NK-92 (cell line): ENCODE data around the gene TFF3.

Experiments
- DNase-seq: peaks from one replicate; lab custom pipeline; 2025; ENCODE audit not compliant: unreplicated experiment; lab: John Stamatoyannopoulos, UW

TFF3 gene

DNA sequence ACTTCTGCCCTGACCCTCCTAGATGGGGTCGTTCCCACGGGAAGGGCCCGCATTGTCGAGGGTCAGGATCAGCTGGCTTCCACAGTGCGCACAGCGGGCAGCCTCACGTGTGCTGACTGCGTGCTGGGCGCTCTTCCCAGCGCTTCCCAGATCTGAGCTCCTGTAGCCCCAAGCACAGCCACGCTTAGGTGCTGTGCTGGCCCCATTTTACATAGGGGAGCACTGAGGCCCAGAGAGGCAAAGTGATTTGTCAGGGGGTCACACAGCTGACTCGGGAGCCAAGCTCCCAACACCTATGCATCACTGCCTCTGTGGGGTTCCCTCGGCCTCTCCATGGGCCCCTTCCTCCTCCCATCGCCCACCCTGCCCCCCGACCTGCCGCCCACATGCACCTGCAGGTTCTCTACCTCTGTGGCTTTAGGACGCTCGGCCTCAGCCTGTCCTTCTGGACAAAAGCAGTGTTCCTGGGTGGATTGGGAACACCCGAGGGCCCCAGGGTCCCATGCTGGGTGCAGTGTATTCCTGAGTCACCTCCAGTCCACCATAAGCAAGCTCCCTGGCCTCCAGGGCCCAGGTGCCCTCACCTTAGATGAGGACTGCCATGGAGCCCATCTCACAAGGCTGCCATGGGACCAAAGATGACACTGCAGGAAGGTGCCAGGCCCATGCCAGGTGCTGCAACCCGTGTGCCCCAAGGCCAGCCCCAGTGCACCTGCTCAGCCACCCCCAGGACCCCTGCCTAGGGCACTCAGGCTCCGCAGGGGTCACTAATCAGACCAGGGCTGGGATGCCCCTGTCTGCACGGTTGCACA, 23.3 kb downstream of the TFF3 start:
- no peak for DNase-seq

DNA sequence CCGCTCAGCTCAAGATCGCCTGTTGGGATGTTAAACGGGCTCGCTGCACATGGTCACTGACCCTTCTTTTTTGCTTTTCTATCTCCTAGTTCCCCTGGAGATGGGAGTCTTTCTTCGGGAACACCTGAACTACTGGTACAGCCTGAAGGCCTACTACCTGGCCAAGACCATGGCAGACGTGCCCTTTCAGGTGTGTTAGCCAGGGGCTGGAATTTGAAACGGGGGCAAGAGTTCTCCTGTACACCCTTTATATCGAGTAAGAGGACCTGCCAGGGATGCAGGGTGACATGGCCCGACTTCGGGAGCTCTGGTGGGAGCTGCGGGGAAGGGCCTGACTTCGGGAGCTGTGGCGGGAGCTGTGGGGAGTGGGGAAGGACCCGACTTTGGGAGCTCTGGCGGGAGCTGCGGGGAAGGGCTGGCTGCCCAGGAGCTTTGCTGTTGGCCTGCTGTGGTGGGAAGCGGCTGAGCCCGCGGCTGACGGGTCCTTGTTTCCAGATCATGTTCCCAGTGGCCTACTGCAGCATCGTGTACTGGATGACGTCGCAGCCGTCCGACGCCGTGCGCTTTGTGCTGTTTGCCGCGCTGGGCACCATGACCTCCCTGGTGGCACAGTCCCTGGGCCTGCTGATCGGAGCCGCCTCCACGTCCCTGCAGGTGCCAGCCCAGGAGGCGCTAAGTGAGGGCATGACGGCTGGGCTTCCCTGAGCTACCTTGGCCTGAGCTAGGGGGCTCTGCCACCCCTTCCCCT, 24.0 kb downstream of the TFF3 start:
- no peak for DNase-seq

DNA sequence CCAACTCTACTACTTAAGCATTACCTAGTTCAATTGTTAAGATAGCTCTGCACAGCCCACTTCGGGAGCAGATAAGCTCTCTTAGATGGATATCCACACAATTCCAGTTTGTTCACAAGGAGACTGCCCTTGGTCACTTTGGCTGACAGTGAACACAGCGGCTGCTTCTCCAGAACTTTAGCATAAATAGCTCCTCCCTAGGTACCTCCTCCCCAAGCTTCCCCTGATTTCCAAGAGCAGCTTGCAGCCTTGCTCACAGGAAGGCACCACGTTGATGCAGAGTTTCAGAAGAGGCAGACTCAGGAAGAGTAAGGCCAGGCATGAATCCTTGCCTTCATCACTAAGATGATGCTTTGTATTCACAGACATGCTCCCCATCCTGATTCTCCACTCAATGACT, 24.7 kb downstream of the TFF3 start:
- no peak for DNase-seq

DNA sequence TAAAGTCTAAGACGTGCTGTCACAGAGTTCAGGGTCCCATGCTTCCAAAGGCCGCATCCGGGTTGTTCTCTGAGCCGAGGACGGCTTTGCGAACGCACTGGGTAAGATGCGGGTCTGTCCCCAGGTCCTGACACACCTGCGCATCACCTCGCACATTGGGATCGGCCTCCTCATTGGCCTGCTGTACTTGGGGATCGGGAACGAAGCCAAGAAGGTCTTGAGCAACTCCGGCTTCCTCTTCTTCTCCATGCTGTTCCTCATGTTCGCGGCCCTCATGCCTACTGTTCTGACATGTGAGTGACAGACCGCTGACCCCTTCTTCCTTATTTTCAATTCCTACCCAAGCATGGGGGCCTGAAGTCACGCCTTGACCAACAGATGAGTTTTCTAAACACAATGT, 25.3 kb downstream of the TFF3 start:
- DNase-seq = no peak

DNA sequence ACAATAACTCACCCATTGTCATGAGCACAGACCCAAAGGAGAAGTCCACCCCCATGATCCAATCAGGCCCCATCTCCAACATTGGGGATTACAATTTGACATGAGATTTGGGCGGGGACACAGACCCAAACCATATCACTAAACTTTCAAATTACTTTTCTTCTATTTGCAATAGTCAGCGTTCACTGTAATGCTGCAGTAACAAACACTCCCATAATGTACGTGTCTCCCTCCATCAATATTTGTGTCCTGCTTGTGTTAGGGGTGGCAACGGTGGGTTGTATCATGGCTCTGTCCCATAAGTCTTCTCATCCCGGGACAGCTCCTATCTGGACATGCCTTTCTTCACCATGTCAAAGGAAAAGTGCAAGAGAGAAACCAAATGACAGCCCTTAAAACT, 26.2 kb downstream of the TFF3 start:
- no peak for DNase-seq

DNA sequence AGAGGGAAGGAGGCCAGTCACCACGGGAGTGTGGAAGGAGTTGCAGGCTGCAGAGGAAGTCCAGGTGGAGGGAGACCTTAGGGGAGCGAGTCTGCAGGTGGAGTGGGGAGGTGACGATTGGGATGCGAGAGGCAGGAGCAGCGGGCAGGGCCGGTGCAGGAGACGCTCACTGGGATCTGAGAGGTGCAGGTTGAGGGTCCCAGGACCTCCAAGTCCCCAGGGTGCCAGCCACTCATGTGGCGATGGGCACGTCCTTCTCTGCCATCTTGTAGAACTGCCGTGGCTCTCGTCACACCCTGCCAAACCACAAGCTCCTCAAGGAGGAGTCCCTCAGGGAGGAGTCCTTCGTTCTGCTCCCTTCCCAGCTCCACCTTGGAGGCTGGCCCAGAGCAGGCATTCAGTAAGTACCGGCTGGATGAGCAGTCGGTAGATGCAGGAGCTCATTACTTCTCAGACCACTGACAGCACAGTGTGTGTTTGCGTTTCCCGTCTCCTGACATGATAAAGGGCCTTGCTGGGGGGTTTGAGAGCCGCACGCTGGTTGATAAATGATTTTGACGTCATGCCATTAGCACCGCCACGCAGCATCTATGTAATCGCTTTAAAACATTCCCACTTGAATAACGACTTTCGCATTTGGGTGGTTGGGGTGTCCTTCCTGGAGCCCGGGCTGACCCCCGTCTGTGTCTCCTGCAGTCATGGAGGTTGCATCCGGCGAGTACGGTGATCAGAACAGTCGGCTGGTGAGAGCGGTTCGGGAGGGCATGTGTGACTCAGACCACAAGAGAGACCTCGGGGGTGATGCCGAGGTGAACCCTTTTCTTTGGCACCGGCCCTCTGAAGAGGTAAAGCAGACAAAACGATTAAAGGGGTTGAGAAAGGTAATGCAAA, 27.8 kb downstream of the TFF3 start:
- no peak for DNase-seq

DNA sequence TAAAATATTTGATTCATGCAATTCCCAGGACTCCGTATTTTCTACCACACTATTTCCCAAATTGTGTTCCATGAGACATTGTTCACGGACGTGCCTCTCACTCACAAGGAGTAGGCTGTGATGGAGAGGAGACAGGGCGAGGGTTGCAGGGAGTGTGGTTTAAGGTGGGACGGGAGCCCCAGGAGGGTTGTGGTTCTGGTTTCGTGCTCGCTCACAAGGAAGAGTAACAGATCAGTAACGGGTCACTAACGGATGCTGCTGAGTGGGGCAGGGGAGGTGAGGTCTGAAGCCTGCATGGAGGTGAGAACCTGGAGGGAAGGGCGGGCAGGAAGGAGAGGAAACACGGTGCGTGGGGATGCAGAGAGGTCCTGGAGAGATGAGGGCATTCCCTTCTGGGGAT, 28.8 kb downstream of the TFF3 start:
- DNase-seq = no peak

DNA sequence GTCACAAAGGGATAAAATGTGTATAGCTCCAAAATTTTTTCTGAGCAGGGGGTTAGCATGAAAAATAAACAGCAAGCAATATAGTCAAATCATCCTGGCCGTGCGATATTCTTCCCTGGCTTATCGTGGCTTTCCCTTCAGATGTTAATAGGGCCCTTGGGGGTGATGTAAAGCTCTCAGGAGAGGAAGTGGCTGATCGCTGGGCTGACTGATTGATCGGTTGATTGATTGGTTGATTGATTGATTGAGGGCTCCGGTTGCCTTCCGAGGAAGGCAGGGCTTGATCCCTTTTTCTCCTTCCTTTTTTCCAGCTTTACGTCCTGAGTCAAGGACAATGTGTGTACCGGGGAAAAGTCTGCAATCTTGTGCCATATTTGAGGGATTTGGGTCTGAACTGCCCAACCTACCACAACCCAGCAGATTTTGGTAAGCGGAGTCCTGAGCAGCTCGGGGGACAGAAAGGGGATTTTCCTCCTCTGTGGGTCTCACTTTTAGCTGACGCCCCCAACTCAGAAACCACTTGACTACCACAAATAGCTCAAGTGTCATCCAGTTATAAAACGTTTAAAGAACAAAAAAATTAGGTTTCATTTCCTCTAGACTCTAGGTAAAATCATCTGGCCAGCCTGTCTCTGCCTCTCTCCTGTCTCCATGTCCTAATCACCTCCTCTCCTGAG, 29.5 kb downstream of the TFF3 start:
- no peak for DNase-seq

DNA sequence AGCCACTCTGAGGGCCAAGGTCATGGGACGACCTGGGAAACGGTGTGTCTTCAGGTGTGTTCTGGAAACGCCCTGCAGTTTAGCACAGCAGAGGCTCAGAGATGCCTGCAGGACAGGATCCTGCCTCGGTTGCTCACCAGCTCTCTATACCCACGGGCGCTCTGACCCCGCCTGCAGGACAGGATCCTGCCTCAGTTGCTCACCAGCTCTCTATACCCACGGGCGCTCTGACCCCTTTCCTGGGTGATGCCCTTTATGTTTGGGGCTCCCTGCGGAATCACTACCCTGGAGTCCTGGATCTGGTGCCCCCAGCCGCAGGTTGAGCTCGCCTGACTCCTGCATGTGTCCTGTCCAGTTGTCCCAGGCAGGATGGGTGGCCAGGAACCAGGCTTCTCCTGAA, 32.5 kb downstream of the TFF3 start:
- DNase-seq = no peak

DNA sequence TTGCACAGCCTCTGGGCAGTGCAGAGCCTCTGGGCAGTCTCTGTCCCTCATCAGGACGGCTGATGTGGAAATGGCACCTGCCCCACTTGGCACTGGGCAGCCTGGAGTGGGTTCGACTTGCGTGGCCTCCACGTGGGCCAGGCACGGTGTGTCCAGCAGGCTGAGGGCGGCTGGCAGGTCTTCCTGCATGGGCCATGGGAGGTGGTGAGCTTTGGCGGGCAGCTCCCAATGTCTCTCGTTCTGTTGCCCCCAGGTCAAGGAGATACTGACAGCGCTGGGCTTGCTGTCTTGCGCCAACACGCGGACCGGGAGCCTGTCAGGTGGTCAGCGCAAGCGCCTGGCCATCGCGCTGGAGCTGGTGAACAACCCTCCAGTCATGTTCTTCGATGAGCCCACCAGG, 33.2 kb downstream of the TFF3 start:
- DNase-seq = no peak

DNA sequence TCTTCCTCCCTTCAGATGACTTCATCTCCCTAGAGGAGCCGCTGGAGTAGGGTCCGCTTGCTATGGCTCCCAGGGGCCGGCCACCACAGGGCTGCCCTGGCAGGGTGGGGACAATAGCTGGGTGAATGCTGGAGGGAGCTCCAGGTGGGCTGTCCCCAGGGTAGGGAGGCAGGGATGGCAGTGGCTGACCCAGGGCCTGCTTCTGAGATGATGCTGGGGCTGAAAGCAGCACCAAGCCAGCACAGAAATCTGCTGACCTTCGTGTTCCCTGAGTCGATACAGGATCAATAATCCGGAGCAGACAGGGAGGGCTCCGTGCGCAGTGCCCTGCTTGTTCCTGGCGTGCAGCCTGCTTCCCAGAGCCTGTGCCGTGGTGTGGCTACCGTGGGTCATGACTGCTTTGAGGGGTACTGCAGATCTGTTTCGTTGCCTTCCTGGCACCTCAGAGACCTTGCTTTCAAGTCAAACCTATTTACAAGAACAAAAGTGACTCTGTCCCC, 34.0 kb downstream of the TFF3 start:
- no peak for DNase-seq

DNA sequence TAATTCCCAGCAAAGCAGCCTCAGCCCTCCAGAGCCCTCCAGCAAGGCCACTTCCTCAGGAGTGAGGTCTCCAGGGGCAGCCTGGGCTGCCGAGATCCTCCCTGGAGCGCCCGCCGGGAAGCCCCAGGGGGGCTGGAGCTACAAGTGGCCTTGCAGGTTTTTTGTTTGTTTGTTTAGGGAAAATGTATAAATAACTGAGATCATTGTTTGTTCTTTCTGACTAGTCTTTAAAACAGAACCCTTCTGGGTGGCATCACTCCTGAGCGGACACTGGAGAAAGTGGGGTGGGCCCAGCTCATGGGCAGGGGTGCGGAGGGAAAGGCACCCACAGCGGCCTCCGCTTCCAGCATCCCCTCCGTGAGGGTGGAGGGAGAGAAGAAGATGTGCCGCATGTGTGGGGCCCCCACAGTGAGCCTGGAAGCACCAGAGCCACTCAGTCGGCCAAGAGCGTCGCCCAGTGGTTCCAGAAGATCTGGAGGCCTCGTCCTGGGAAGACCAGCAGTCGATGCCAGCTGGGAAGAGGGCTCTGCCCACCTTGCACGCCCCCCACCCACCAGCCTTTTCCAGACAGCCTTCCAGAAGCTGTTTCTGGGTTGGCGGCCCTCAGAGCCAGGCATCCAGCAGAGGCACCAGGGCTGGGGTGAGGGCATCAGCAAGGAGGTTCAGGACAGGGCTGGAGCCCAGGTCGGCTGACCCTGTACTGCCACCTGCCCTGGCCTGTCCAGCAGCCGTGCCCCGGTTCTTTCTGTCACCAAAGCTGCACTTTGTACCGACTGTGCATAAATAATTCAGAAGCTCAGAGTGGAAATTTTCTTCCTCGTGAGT, 34.6 kb downstream of the TFF3 start:
- no peak for DNase-seq

DNA sequence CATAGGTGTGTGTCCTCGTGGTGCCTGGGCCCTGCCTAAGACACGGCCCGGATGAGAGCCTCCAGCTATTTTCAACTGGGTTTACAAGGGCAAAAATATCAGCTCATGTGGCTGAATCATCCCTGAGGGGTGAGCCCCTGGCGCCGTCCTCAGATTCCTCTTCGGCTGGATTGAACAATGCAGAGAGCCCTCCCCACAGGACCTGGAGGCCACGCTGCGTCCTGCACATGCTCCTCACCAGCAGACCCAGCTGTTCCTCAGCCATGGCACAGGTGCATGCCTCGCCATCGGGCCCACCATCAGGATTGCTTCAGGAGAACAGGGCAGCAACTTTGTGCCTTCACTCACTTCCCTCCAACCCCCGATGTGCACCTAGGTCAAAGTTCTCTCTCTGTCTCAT, 35.3 kb downstream of the TFF3 start:
- no peak for DNase-seq

DNA sequence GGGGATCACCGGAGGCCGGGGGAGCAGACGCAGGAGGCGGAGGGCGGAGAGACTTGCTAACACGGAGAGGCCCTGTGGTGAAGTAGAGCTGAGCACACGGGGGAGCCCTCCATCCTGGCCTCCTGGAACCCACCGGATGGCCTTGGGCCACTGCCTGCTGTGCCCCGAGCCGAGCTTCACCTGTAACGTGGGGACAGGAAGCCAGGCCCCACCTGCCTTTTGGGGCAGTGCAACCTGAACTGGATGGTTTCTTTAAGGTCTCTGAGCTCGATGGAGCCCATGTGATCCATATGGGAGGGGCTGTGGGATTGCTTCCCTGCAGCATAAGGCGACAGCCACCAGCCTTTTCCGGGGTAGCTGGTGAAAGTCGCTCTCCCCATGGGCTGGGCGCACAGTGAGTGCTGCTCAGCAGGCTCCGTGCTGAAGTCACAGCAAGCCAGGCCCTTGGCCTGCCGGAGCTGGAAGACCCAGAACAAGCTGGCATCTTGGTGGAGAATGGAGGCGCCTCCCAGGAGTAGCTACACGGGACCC, 35.8 kb downstream of the TFF3 start:
- no peak for DNase-seq

DNA sequence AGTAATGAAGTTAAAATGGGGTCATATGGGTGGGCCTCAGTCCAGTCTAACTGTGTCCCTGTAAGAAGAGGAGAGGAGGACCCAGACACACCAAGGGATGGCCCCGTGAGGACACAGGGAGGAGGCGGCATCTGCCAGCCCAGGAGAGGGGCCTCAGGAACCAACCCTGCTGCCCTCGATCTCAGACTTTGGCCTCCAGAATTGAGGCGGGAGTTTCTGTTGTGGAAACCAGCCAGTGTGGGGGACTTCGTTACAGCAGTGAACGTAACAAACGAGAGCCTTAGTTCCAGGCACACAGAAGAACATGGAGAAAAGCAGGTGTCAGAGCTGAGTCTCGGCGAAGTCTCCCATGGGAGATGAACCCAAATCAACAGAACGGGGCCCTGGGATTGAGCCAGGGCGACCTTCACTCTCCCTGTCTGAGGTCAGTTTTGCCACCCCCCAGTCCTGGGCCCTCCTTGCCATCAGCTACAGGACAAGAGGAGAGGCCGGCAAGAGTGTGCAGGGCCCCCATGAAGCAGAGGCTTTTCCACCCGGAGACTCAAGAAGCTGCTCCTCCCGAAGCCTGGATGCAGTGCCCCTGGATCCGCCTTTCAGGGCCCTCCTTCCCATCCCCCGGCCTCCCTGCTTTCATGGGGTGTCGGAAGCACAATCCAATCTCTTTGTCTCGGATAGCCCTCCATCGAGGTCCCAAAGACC, 36.6 kb downstream of the TFF3 start:
- DNase-seq = no peak

DNA sequence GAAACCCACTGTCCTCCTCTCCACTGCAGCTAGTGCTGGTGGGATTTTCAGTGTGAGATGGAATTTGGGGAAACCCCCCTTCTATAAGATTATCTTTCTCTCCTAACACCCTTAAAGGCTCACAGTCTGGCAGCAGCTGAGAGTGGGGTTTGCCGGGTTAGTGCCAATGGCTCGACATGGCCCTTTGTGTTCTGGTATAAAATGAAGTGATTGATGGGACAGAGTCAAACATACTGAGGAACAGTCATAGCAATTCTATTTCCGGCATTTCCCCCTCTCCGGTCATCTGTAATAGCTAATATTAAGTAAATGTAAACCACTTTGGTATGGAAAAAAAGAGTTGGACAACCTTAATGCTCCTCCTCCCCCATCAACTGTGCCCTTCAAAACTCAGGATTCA, 37.6 kb downstream of the TFF3 start:
- DNase-seq = no peak

DNA sequence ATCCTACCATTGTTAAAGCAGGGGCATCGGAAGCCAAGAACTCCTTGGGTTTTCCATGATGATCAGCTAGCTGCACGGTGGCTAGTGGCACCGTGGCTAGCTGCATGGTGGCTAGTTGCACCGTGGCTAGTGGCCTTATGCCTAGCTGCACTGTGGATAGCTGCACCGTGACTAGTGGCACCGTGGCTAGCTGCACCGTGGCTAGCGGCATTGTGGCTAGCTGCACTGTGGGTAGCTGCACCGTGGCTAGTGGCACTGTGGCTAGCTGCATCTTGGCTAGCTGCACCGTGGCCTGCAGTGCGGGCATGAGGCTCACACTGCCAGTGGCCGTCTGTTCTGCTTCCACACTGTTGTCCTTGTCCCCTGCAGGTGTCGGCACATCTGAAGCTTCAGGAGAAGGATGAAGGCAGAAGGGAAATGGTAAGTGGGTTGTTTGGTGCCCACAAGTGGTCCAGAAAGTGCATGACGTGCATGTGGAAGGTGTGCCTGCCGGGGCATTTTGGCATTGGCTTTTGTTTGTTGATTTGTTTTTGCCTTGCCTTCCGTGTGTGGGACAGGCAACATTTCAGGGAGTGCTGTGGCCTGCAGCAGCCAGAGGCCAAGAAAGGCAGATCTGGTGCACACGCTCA, 38.6 kb downstream of the TFF3 start:
- DNase-seq = no peak

DNA sequence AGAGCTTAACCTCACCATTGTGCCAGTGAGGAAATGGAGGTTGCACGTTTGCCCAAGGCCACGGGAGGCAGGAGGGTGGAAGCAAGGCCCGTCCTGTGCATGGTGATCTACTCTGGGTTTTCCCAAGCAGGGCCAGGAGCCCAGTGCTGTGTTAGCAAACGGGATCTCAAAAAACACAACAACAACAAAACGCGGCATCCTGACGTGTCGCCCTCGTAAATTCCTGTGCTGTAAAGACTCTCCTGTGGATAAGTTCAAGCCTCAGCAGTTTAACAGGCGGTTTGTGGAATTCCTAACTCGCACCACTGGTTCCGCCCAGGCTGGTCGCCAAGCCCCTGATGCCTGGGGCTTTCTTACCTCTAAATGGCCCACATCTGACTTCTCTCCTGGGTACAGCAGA, 39.1 kb downstream of the TFF3 start:
- no peak for DNase-seq
